Cardiac fibroblast (primary cell): ENCODE data around the gene FBXL16.

ENCODE experiments used
- DNase-seq, 2 donors: peaks; one replicate each; pipeline versions ENCODE4 v3.0.0 to v3.0.0-alpha.2; 2010; ENCODE audit warnings: low read depth in 2 of 2
- H3K4me3 ChIP-seq, 2 donors: replicated peaks in 1 of 2; 1 replicate in 1 of 2; 2 replicates in 1 of 2; pipeline ENCODE4 v1.5.1; 2011; ENCODE audit warnings: low read depth in 2 of 2, low read length in 2 of 2, mild to moderate bottlenecking in 2 of 2, moderate library complexity in 1 of 2
- CTCF ChIP-seq: IDR thresholded peaks from one replicate; pipeline ENCODE4 v1.5.1; 2011; ENCODE audit warnings: low read depth, mild to moderate bottlenecking, low read length, inconsistent platforms

FBXL16 gene

GRCh38 chr16:666572-666971 lies 39.0 kb downstream of the FBXL16 start:
- no peak for TF ChIP-seq CTCF
- H3K4me3 ChIP-seq = no peak overlapping the region
- no peak for DNase-seq

- TF ChIP-seq CTCF = no peak
- DNase-seq = no peak
- no peak overlapping the region for H3K4me3 ChIP-seq
Observed at GRCh38 chr16:662597-662996, 43.0 kb downstream of the FBXL16 start.

GRCh38 chr16:662095-662494 lies 43.5 kb downstream of the FBXL16 start:
- no peak overlapping the region for H3K4me3 ChIP-seq
- no peak for TF ChIP-seq CTCF
- no peak for DNase-seq

GRCh38 chr16:661184-661821 lies 44.3 kb downstream of the FBXL16 start:
- no peak overlapping the region for H3K4me3 ChIP-seq
- DNase-seq = no peak
- no peak for TF ChIP-seq CTCF

- TF ChIP-seq CTCF = peak; percentile 24
- DNase-seq = peak; percentile 76 to 88
- no peak overlapping the region for H3K4me3 ChIP-seq
Observed at GRCh38 chr16:660459-661183, 45.0 kb downstream of the FBXL16 start.

- no peak overlapping the region for H3K4me3 ChIP-seq
- DNase-seq = no peak
- TF ChIP-seq CTCF = no peak
Observed at GRCh38 chr16:660132-660458, 45.5 kb downstream of the FBXL16 start.
